ENCODE results near the gene POLD4.

GRCh38 chr11:67370351-67371076, 17.2 kb upstream of the POLD4 start:
- TF ChIP-seq CTCF (conservative IDR thresholded peaks at IDR 0.05) (no peak), ZFX (IDR thresholded peaks at IDR 0.05) (no peak)

Measured in C4-2B (cell line).